ENCODE results near the gene IL13.

IL13 gene

DNA sequence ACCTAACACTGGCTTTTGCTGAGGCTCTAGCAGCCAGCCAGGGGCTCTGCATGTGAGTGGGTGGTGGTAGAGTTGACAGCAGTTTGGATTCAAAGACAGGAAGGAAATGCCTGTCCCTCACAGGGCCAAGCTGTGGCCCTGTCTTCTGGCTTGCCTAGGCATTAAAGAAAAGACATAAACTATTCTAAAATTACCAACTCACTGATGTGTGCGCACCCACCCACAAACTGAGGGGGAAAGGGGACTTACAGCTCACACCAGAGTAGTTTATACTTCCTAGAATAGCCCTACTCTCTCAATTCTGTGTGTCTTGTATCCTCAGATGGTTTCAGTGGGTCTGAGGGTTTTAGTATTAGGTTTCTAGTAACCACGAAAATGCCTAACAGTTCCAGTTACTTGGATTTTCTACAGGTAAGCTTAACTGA lies 18.3 kb upstream of the IL13 start:
- Histone ChIP-seq H3K9me3 (no peaks in the 10 kb centered on the region), H3K27ac (no peak overlapping the region), H3K4me3 (no peak overlapping the region), H3K27me3 (no peaks in the 10 kb centered on the region), H3K4me1 (no peaks in the 10 kb centered on the region), H3K36me3 (peaks cover 68 to 73% (median 71%) of the 10 kb centered on the region in 3 donors)
- TF ChIP-seq, protein P1, sequence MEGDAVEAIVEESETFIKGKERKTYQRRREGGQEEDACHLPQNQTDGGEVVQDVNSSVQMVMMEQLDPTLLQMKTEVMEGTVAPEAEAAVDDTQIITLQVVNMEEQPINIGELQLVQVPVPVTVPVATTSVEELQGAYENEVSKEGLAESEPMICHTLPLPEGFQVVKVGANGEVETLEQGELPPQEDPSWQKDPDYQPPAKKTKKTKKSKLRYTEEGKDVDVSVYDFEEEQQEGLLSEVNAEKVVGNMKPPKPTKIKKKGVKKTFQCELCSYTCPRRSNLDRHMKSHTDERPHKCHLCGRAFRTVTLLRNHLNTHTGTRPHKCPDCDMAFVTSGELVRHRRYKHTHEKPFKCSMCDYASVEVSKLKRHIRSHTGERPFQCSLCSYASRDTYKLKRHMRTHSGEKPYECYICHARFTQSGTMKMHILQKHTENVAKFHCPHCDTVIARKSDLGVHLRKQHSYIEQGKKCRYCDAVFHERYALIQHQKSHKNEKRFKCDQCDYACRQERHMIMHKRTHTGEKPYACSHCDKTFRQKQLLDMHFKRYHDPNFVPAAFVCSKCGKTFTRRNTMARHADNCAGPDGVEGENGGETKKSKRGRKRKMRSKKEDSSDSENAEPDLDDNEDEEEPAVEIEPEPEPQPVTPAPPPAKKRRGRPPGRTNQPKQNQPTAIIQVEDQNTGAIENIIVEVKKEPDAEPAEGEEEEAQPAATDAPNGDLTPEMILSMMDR (IDR thresholded peaks at IDR 0.05) = no peak
- no peak for DNase-seq
- intact Hi-C loops (cut with DNase I; ENCODE audit: low total_unique reads) = no loop called here

- Histone ChIP-seq H3K4me3 (no peak overlapping the region), H3K36me3 (peaks cover 62 to 79% (median 67%) of the 10 kb centered on the region in 3 donors), H3K9me3 (no peaks in the 10 kb centered on the region), H3K27me3 (no peaks in the 10 kb centered on the region), H3K27ac (no peak overlapping the region), H3K4me1 (no peaks in the 10 kb centered on the region)
- TF ChIP-seq, protein P1 (IDR thresholded peaks at IDR 0.05) = no peak
- DNase-seq = no peak
- intact Hi-C loops (cut with DNase I; ENCODE audit: low total_unique reads) = no loop called here
Observed at GRCh38 chr5:132640613-132641012, 17.4 kb upstream of the IL13 start.

GRCh38 chr5:132641241-132641723 lies 16.7 kb upstream of the IL13 start:
- H3K27ac ChIP-seq = no peak overlapping the region
- intact Hi-C loops (cut with DNase I; ENCODE audit: low total_unique reads) = no loop called here
- peaks cover 62 to 78% (median 66%) of the 10 kb centered on the region in 3 donors for H3K36me3 ChIP-seq
- H3K4me3 ChIP-seq = no peak overlapping the region
- H3K27me3 ChIP-seq = no peaks in the 10 kb centered on the region
- H3K9me3 ChIP-seq = no peaks in the 10 kb centered on the region
- TF ChIP-seq, protein P1 (IDR thresholded peaks at IDR 0.05) = no peak
- H3K4me1 ChIP-seq = no peaks in the 10 kb centered on the region
- no peak for DNase-seq

DNA sequence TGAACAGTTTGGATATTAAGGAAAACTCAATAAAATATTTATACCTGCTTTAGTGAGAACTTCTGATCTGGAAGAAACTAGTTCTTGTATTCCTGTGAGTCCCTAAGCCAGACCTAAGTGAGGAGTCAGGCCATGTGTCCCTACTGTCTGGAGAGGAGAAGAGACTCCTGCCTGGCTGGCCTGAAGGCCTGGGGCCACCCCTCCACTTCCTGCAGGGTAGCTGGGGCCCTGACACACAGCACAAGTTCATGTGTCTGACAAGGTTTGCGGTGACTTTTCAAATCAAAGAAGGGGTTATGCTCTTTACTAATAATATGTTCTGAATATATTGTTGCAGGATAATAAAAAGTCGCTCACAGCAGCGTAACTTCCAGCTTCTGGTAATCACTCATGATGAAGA lies 16.1 kb upstream of the IL13 start:
- Histone ChIP-seq H3K9me3 (no peaks in the 10 kb centered on the region), H3K27me3 (no peaks in the 10 kb centered on the region), H3K36me3 (peaks cover 62 to 73% (median 66%) of the 10 kb centered on the region in 3 donors), H3K4me3 (no peak overlapping the region), H3K27ac (no peak overlapping the region), H3K4me1 (no peaks in the 10 kb centered on the region)
- intact Hi-C loops (cut with DNase I; ENCODE audit: low total_unique reads) = no loop called here
- TF ChIP-seq, protein P1 (IDR thresholded peaks at IDR 0.05) = no peak
- DNase-seq = no peak

DNA sequence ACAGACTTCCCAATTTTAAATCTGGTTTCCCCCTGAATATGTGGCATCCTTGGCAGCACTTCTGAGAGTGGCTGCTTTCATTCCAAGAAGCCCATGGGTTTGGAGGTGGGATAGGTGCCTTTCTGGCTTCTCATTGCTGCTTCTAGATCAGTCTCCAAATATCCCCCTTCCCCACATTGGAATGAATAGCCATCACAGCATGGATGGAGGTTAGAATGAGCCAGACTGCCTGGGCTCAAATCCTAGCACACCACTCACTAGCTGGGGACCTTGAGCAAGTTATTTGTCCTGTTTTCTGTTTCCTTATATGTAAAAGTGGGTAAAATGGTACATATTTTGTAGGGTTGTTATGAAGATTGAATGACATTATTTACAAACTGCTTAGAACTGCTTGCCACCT lies 13.8 kb upstream of the IL13 start:
- no peaks in the 10 kb centered on the region for H3K4me1 ChIP-seq
- H3K27me3 ChIP-seq = no peaks in the 10 kb centered on the region
- TF ChIP-seq, protein P1 (IDR thresholded peaks at IDR 0.05) = no peak
- no peak for DNase-seq
- peaks cover 41 to 49% (median 44%) of the 10 kb centered on the region in 3 donors for H3K36me3 ChIP-seq
- H3K27ac ChIP-seq = no peak overlapping the region
- H3K9me3 ChIP-seq = peaks cover 0 to 9% (median 8%) of the 10 kb centered on the region in 3 donors
- intact Hi-C loops (cut with DNase I; ENCODE audit: low total_unique reads) = no loop called here
- H3K4me3 ChIP-seq = no peak overlapping the region

Measured in tibial artery (tissue), 4 donors.